Mucosa of descending colon (tissue), 3 donors: Measurements from ENCODE around the gene ODC1. TPM values are rescaled to one million over a fixed set of nuclear protein-coding genes. Genes with fewer than 3 reads are reported as not detected.

ENCODE experiments used
- ATAC-seq: fragments of 200-7000 bp; cut with Tn5 transposase; one replicate; pipeline ENCODE4 v1.9.1; 2020; ENCODE audit warnings: mild to moderate bottlenecking, moderate library complexity
- DNase-seq, 3 donors: peaks; one replicate each; pipeline ENCODE4 v3.0.0-alpha.2; 2020
- H3K36me3 ChIP-seq: fragments of 200-600 bp; one replicate; pipeline ENCODE4 v1.8.0; 2021; ENCODE audit warnings: low read depth, mild to moderate bottlenecking
- H3K4me1 ChIP-seq: fragments of 200-600 bp; one replicate; pipeline ENCODE4 v1.8.0; 2021; ENCODE audit warnings: low read depth, mild to moderate bottlenecking
- H3K4me3 ChIP-seq: fragments of 200-600 bp; one replicate; pipeline ENCODE4 v1.8.0; 2021; ENCODE audit warnings: mild to moderate bottlenecking
- H3K9me3 ChIP-seq: fragments of 200-600 bp; one replicate; pipeline ENCODE4 v1.8.0; 2021; ENCODE audit warnings: mild to moderate bottlenecking
- CTCF ChIP-seq: fragments of 200-600 bp; IDR thresholded peaks from one replicate; pipeline ENCODE4 v1.8.0; 2022; ENCODE audit warnings: antibody characterized with exemption, mild to moderate bottlenecking
- intact Hi-C, 2 donors: fragments of 100-400 bp; cut with DNase I in 1 of 2; cut with micrococcal nuclease in 1 of 2; formaldehyde crosslinking; loops; one replicate each; pipeline versions ENCODE4 v1.11.0 to v1.11.1; 2022; cut with DNase I, micrococcal nuclease
- total RNA-seq, 3 donors: library from RNA; stranded (reverse); fragmentation: NEBNext Ultra II Directional in 2 of 3; extraction: Animal tissue kit (Norgen Biotek cat#: 25700) in 2 of 3; gene quantifications; one replicate each; pipeline versions ENCODE4 v1.2.1 to v1.2.4, GENCODE V29; 2021 to 2023
- donor health status: DM: no; HTN: no; CAD: no; lungs with moderate emphysema.
- donor health status: DM: no; HTN: no; CAD: no.
- donor health status: DM: no; HTN: yes; CAD: no.

The ODC1 gene
- total RNA-seq, 3 donors from 2014 or later, result 32.2 to 60.2 (median 35.7) TPM

GRCh38 chr2:10424051-10424450 lies 24.1 kb downstream of the ODC1 start:
- no peak for TF ChIP-seq CTCF
- ATAC-seq, result no peak
- peaks cover 5% of the 10 kb centered on the region for H3K4me1 ChIP-seq
- no peaks in the 10 kb centered on the region for H3K9me3 ChIP-seq
- no peaks in the 10 kb centered on the region for H3K36me3 ChIP-seq
- intact Hi-C loops, result no loop called here
- no peak overlapping the region for H3K4me3 ChIP-seq
- DNase-seq, result no peak

- no peaks in the 10 kb centered on the region for H3K9me3 ChIP-seq
- no peak for TF ChIP-seq CTCF
- H3K4me3 ChIP-seq, result no peak overlapping the region
- intact Hi-C loops, result no loop called here
- H3K4me1 ChIP-seq, result peaks cover 2% of the 10 kb centered on the region
- no peak for ATAC-seq
- DNase-seq, result peak in 1 of 3 donors; percentile 22
- no peaks in the 10 kb centered on the region for H3K36me3 ChIP-seq
Observed at GRCh38 chr2:10423400-10423774, 24.7 kb downstream of the ODC1 start.

GRCh38 chr2:10422732-10423399 lies 25.3 kb downstream of the ODC1 start:
- intact Hi-C loops, result no loop called here
- TF ChIP-seq CTCF, result no peak
- Histone ChIP-seq H3K4me1 (peaks cover 7% of the 10 kb centered on the region), H3K4me3 (no peak overlapping the region), H3K36me3 (no peaks in the 10 kb centered on the region), H3K9me3 (no peaks in the 10 kb centered on the region)
- ATAC-seq (no peak), DNase-seq (peak in 2 of 3 donors; percentile 23 to 28)

GRCh38 chr2:10422251-10422650 lies 25.9 kb downstream of the ODC1 start:
- intact Hi-C loops, result no loop called here
- Histone ChIP-seq H3K9me3 (no peaks in the 10 kb centered on the region), H3K4me3 (no peak overlapping the region), H3K36me3 (no peaks in the 10 kb centered on the region), H3K4me1 (peaks cover 8% of the 10 kb centered on the region)
- no peak for TF ChIP-seq CTCF
- ATAC-seq, result no peak
- peak in 1 of 3 donors; percentile 33 for DNase-seq

GRCh38 chr2:10419553-10420257 lies 28.4 kb downstream of the ODC1 start:
- ATAC-seq (no peak), DNase-seq (peak in 1 of 3 donors; percentile 55)
- TF ChIP-seq CTCF, result no peak
- intact Hi-C loops, result loop anchor here in 1 of 2 donors (10.0 kb wide), 1 partner anchor 285 kb away; no protein-coding TSS in a partner anchor
- no peaks in the 10 kb centered on the region for H3K9me3 ChIP-seq
- no peaks in the 10 kb centered on the region for H3K36me3 ChIP-seq
- peaks cover 16% of the 10 kb centered on the region for H3K4me1 ChIP-seq
- no peak overlapping the region for H3K4me3 ChIP-seq
